GM21381 (cell line): Measurements from ENCODE around the gene NRCAM.
"Not testable (repeated sequence)": the region's sequence is repeated elsewhere in the genome, so short reads cannot be mapped to it uniquely, and the experiment has no call there.

ENCODE experiments used
- ATAC-seq: cut with Tn5 transposase; IDR thresholded peaks from one replicate; pipeline ENCODE4 v1.9.1; 2021; ENCODE audit warnings: mild to moderate bottlenecking, moderate library complexity; ENCODE audit not compliant: unreplicated experiment

NRCAM gene

GRCh38 chr7:108455998-108456677 is at the start of gene NRCAM:
Gene NRCAM, minus strand, starts transcription at chr7:108456436. Its CDS starts 216,372 bp downstream, at chr7:108240064.
- peak; percentile 38 for ATAC-seq

- ATAC-seq = not testable (repeated sequence)
These were observed 48.3 kb upstream of the NRCAM start for GRCh38 chr7:108504576-108504975.

- peak; percentile 93 for ATAC-seq
These were observed 47.1 kb upstream of the NRCAM start for GRCh38 chr7:108503112-108504026.

- no peak for ATAC-seq
These were observed 43.3 kb upstream of the NRCAM start for GRCh38 chr7:108499566-108499965.

GRCh38 chr7:108498481-108498880 is 42.2 kb upstream of the NRCAM start:
- no peak for ATAC-seq

- no peak for ATAC-seq
These were observed 41.0 kb upstream of the NRCAM start for GRCh38 chr7:108497082-108497725.

- ATAC-seq = no peak
These were observed 36.5 kb upstream of the NRCAM start for GRCh38 chr7:108492742-108493141.

GRCh38 chr7:108488768-108489538 is 32.7 kb upstream of the NRCAM start:
- ATAC-seq = no peak

GRCh38 chr7:108487646-108488045 is 31.4 kb upstream of the NRCAM start:
- no peak for ATAC-seq

GRCh38 chr7:108486291-108486966 is 30.2 kb upstream of the NRCAM start:
- no peak for ATAC-seq

GRCh38 chr7:108484137-108484536 is 27.9 kb upstream of the NRCAM start:
- no peak for ATAC-seq

GRCh38 chr7:108480311-108480710 is 24.1 kb upstream of the NRCAM start:
- ATAC-seq = no peak

GRCh38 chr7:108479751-108480150 is 23.5 kb upstream of the NRCAM start:
- no peak for ATAC-seq

GRCh38 chr7:108479118-108479517 is 22.9 kb upstream of the NRCAM start:
- no peak for ATAC-seq

- no peak for ATAC-seq
These were observed 12.0 kb upstream of the NRCAM start for GRCh38 chr7:108468246-108468645.

- no peak for ATAC-seq
These were observed 11.2 kb upstream of the NRCAM start for GRCh38 chr7:108467391-108467790.

GRCh38 chr7:108466322-108466721 is 10.1 kb upstream of the NRCAM start:
- not testable (repeated sequence) for ATAC-seq

GRCh38 chr7:108464743-108465142 is 8.5 kb upstream of the NRCAM start:
- no peak for ATAC-seq

- no peak for ATAC-seq
These were observed 7.4 kb upstream of the NRCAM start for GRCh38 chr7:108463613-108464012.

GRCh38 chr7:108461840-108462239 is 5.6 kb upstream of the NRCAM start:
- no peak for ATAC-seq
